GM18511 (cell line): Measurements from ENCODE around the gene AP1M1.
"Not testable (repeated sequence)": the region's sequence is repeated elsewhere in the genome, so short reads cannot be mapped to it uniquely, and the experiment has no call there.

Experiments used
- ATAC-seq: cut with Tn5 transposase; IDR thresholded peaks from one replicate; pipeline ENCODE4 v1.9.1; 2021; ENCODE audit warnings: mild to moderate bottlenecking, moderate library complexity; ENCODE audit not compliant: unreplicated experiment

AP1M1 gene

GRCh38 chr19:16260812-16261161 lies 63.1 kb downstream of the AP1M1 start:
- ATAC-seq: no peak

- no peak for ATAC-seq
Measured at GRCh38 chr19:16261584-16262368, 64.1 kb downstream of the AP1M1 start.

GRCh38 chr19:16262618-16263017 lies 64.9 kb downstream of the AP1M1 start:
- no peak for ATAC-seq

GRCh38 chr19:16263141-16263761 lies 65.5 kb downstream of the AP1M1 start:
- no peak for ATAC-seq

- ATAC-seq: no peak
Measured at GRCh38 chr19:16265205-16265604, 67.5 kb downstream of the AP1M1 start.

GRCh38 chr19:16265890-16266585 lies 68.3 kb downstream of the AP1M1 start:
- no peak for ATAC-seq

- no peak for ATAC-seq
Measured at GRCh38 chr19:16266586-16266942, 68.9 kb downstream of the AP1M1 start.

- ATAC-seq: no peak
Measured at GRCh38 chr19:16268676-16269319, 71.1 kb downstream of the AP1M1 start.

- ATAC-seq: no peak
Measured at GRCh38 chr19:16272945-16273344, 75.2 kb downstream of the AP1M1 start.

- ATAC-seq: no peak
Measured at GRCh38 chr19:16274447-16274846, 76.7 kb downstream of the AP1M1 start.

- ATAC-seq: no peak
Measured at GRCh38 chr19:16280306-16280705, 82.6 kb downstream of the AP1M1 start.

GRCh38 chr19:16281743-16282142 lies 84.0 kb downstream of the AP1M1 start:
- ATAC-seq: no peak

GRCh38 chr19:16283210-16284061 lies 85.7 kb downstream of the AP1M1 start:
- ATAC-seq: no peak

GRCh38 chr19:16284505-16284904 lies 86.8 kb downstream of the AP1M1 start:
- ATAC-seq: no peak

- not testable (repeated sequence) for ATAC-seq
Measured at GRCh38 chr19:16285079-16285478, 87.4 kb downstream of the AP1M1 start.

GRCh38 chr19:16285769-16286498 lies 88.2 kb downstream of the AP1M1 start:
- ATAC-seq: no peak

- no peak for ATAC-seq
Measured at GRCh38 chr19:16288544-16288943, 90.8 kb downstream of the AP1M1 start.

- no peak for ATAC-seq
Measured at GRCh38 chr19:16289594-16289993, 91.9 kb downstream of the AP1M1 start.

GRCh38 chr19:16290692-16291091 lies 93.0 kb downstream of the AP1M1 start:
- ATAC-seq: no peak
